ENCODE results near the gene DLG3.
"Not testable (repeated sequence)": the region's sequence is repeated elsewhere in the genome, so short reads cannot be mapped to it uniquely, and the experiment has no call there.

DLG3 gene

GRCh38 chrX:70444326-70444945, at the start of gene DLG3:
DLG3 (plus strand) TSS chrX:70444835; CDS start chrX:70445202, 367 bp downstream.
- no peak for TF ChIP-seq CTCF (conservative IDR thresholded peaks at IDR 0.05; ENCODE audit: low read depth, low read length)
- DNase-seq (ENCODE audit: low read depth): peak; percentile 55
- H3K4me3 ChIP-seq (ENCODE audit: low read depth, low read length): no peak within 1 kb of the TSS

GRCh38 chrX:70398899-70399298, 45.7 kb upstream of the DLG3 start:
- TF ChIP-seq CTCF (conservative IDR thresholded peaks at IDR 0.05; ENCODE audit: low read depth, low read length): no peak
- no peak overlapping the region for H3K4me3 ChIP-seq (ENCODE audit: low read depth, low read length)
- DNase-seq (ENCODE audit: low read depth): peak; percentile 57

GRCh38 chrX:70400181-70400580, 44.5 kb upstream of the DLG3 start:
- not testable (repeated sequence) for DNase-seq (ENCODE audit: low read depth); H3K4me3 ChIP-seq (ENCODE audit: low read depth, low read length)

- DNase-seq (ENCODE audit: low read depth): no peak
- no peak overlapping the region for H3K4me3 ChIP-seq (ENCODE audit: low read depth, low read length)
- TF ChIP-seq CTCF (conservative IDR thresholded peaks at IDR 0.05; ENCODE audit: low read depth, low read length): no peak
These were observed 41.9 kb upstream of the DLG3 start for GRCh38 chrX:70402721-70403120.

- DNase-seq (ENCODE audit: low read depth): no peak
- no peak overlapping the region for H3K4me3 ChIP-seq (ENCODE audit: low read depth, low read length)
- no peak for TF ChIP-seq CTCF (conservative IDR thresholded peaks at IDR 0.05; ENCODE audit: low read depth, low read length)
These were observed 39.6 kb upstream of the DLG3 start for GRCh38 chrX:70405003-70405402.

- TF ChIP-seq CTCF (conservative IDR thresholded peaks at IDR 0.05; ENCODE audit: low read depth, low read length): no peak
- DNase-seq (ENCODE audit: low read depth): no peak
- H3K4me3 ChIP-seq (ENCODE audit: low read depth, low read length): no peak overlapping the region
These were observed 33.7 kb upstream of the DLG3 start for GRCh38 chrX:70410921-70411320.

- DNase-seq (ENCODE audit: low read depth): no peak
- no peak overlapping the region for H3K4me3 ChIP-seq (ENCODE audit: low read depth, low read length)
- TF ChIP-seq CTCF (conservative IDR thresholded peaks at IDR 0.05; ENCODE audit: low read depth, low read length): no peak
These were observed 33.2 kb upstream of the DLG3 start for GRCh38 chrX:70411475-70411874.

Data from choroid plexus epithelial cell (primary cell).